ENCODE data around the gene ME3.

Gene ME3

GRCh38 chr11:86461892-86462291 is 210.5 kb downstream of the ME3 start:
- Histone ChIP-seq H3K4me1 (ENCODE audit: low read length) (no peaks in the 10 kb centered on the region), H3K4me3 (ENCODE audit: low read length) (no peak overlapping the region), H3K9me2 (replicated peaks; ENCODE audit: insufficient read depth, low read length) (no peaks in the 10 kb centered on the region), H3K79me2 (ENCODE audit: low read length) (no peaks in the 10 kb centered on the region), H3K9ac (ENCODE audit: low read length) (no peak overlapping the region), H2AFZ (ENCODE audit: low read length) (no peak overlapping the region), H3K27ac (ENCODE audit: low read length) (no peak overlapping the region), H3K36me3 (replicated peaks; ENCODE audit: insufficient read depth, low read length) (no peaks in the 10 kb centered on the region), H3K4me2 (ENCODE audit: low read depth, low read length) (no peak overlapping the region), H4K20me1 (ENCODE audit: insufficient read depth, low read length) (no peaks in the 10 kb centered on the region), H3K27me3 (replicated peaks; ENCODE audit: insufficient read depth, low read length) (no peaks in the 10 kb centered on the region), H3K9me3 (replicated peaks; ENCODE audit: insufficient read depth, low read length) (no peaks in the 10 kb centered on the region), H3F3A (ENCODE audit: insufficient read depth, low read length) (no peaks in the 10 kb centered on the region)
- DNase-seq, result no peak
- TF ChIP-seq CTCF (IDR thresholded peaks at IDR 0.05; ENCODE audit: low read length), result no peak
- no peak for TF ChIP-seq EZH2 (optimal IDR thresholded peaks at IDR 0.05; ENCODE audit: low read depth, low read length)
- no peak for TF ChIP-seq EZH2phosphoT487 (IDR thresholded peaks at IDR 0.05; ENCODE audit: low read length)

GRCh38 chr11:86460461-86461385 is 211.7 kb downstream of the ME3 start:
- Histone ChIP-seq H3K4me1 (ENCODE audit: low read length) (no peaks in the 10 kb centered on the region), H3K9me3 (replicated peaks; ENCODE audit: insufficient read depth, low read length) (no peaks in the 10 kb centered on the region), H2AFZ (ENCODE audit: low read length) (no peak overlapping the region), H3K9me2 (replicated peaks; ENCODE audit: insufficient read depth, low read length) (no peaks in the 10 kb centered on the region), H3K27me3 (replicated peaks; ENCODE audit: insufficient read depth, low read length) (no peaks in the 10 kb centered on the region), H3K9ac (ENCODE audit: low read length) (no peak overlapping the region), H3F3A (ENCODE audit: insufficient read depth, low read length) (no peaks in the 10 kb centered on the region), H3K4me2 (ENCODE audit: low read depth, low read length) (no peak overlapping the region), H3K27ac (ENCODE audit: low read length) (no peak overlapping the region), H3K4me3 (ENCODE audit: low read length) (no peak overlapping the region), H3K36me3 (replicated peaks; ENCODE audit: insufficient read depth, low read length) (no peaks in the 10 kb centered on the region), H4K20me1 (ENCODE audit: insufficient read depth, low read length) (no peaks in the 10 kb centered on the region), H3K79me2 (ENCODE audit: low read length) (no peaks in the 10 kb centered on the region)
- TF ChIP-seq CTCF (IDR thresholded peaks at IDR 0.05; ENCODE audit: low read length), result no peak
- DNase-seq, result no peak

- no peaks in the 10 kb centered on the region for H3K4me1 ChIP-seq (ENCODE audit: low read length)
- H2AFZ ChIP-seq (ENCODE audit: low read length), result no peak overlapping the region
- H3K4me3 ChIP-seq (ENCODE audit: low read length), result no peak overlapping the region
- DNase-seq, result no peak
- no peaks in the 10 kb centered on the region for H3K9me3 ChIP-seq (replicated peaks; ENCODE audit: insufficient read depth, low read length)
- no peaks in the 10 kb centered on the region for H4K20me1 ChIP-seq (ENCODE audit: insufficient read depth, low read length)
- no peak overlapping the region for H3K27ac ChIP-seq (ENCODE audit: low read length)
- H3K9me2 ChIP-seq (replicated peaks; ENCODE audit: insufficient read depth, low read length), result no peaks in the 10 kb centered on the region
- H3K27me3 ChIP-seq (replicated peaks; ENCODE audit: insufficient read depth, low read length), result no peaks in the 10 kb centered on the region
- H3K4me2 ChIP-seq (ENCODE audit: low read depth, low read length), result no peak overlapping the region
- no peaks in the 10 kb centered on the region for H3F3A ChIP-seq (ENCODE audit: insufficient read depth, low read length)
- TF ChIP-seq CTCF (IDR thresholded peaks at IDR 0.05; ENCODE audit: low read length) (no peak), EZH2phosphoT487 (IDR thresholded peaks at IDR 0.05; ENCODE audit: low read length) (no peak), EZH2 (optimal IDR thresholded peaks at IDR 0.05; ENCODE audit: low read depth, low read length) (no peak)
- no peak overlapping the region for H3K9ac ChIP-seq (ENCODE audit: low read length)
- H3K36me3 ChIP-seq (replicated peaks; ENCODE audit: insufficient read depth, low read length), result no peaks in the 10 kb centered on the region
- no peaks in the 10 kb centered on the region for H3K79me2 ChIP-seq (ENCODE audit: low read length)
Observed at GRCh38 chr11:86459682-86460460, 212.5 kb downstream of the ME3 start.

All from MM.1S (cell line).